ENCODE data around the gene PLEKHM1. TPM values are rescaled to one million over a fixed set of nuclear protein-coding genes. Genes with fewer than 3 reads are reported as not detected.

Gene PLEKHM1
- total RNA-seq, 4 donors from 2014 or later: 44.0 to 68.9 (median 53.2) TPM

DNA sequence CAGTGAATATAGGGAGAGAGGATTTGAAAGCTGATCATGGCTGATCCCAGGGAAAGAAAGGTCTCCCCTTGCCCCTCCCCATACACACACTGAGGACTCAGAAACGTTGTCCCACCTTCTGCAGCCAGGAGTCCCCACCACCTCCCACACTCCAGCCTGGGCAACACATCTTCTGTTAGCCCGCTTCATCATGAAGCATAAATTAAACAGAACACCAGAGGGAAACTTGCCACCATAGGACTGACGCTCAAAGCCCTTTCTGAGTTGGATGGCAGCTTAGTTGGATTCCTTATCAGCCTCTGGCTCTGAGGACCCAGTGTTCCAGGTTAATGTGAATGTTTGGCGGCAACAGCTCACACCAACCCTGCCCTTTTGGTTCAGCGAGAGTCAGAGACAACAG is 91.7 kb downstream of the PLEKHM1 start:
- no peak for TF ChIP-seq CTCF (IDR thresholded peaks at IDR 0.05)
- no peak for ATAC-seq (ENCODE audit: low FRiP score)

GRCh38 chr17:45397796-45398195 is 92.7 kb downstream of the PLEKHM1 start:
- ATAC-seq (ENCODE audit: low FRiP score) (no peak), DNase-seq (ENCODE audit: low spot score) (no peak)
- TF ChIP-seq CTCF (IDR thresholded peaks at IDR 0.05): no peak

More for the DNA sequence above, 91.7 kb downstream of the PLEKHM1 start:
- no peak for DNase-seq (ENCODE audit: low spot score)

- no peak for DNase-seq (ENCODE audit: low spot score)
- ATAC-seq (ENCODE audit: low FRiP score): no peak
- TF ChIP-seq CTCF (IDR thresholded peaks at IDR 0.05): no peak
Observed at GRCh38 chr17:45396496-45397205, 93.9 kb downstream of the PLEKHM1 start.

DNA sequence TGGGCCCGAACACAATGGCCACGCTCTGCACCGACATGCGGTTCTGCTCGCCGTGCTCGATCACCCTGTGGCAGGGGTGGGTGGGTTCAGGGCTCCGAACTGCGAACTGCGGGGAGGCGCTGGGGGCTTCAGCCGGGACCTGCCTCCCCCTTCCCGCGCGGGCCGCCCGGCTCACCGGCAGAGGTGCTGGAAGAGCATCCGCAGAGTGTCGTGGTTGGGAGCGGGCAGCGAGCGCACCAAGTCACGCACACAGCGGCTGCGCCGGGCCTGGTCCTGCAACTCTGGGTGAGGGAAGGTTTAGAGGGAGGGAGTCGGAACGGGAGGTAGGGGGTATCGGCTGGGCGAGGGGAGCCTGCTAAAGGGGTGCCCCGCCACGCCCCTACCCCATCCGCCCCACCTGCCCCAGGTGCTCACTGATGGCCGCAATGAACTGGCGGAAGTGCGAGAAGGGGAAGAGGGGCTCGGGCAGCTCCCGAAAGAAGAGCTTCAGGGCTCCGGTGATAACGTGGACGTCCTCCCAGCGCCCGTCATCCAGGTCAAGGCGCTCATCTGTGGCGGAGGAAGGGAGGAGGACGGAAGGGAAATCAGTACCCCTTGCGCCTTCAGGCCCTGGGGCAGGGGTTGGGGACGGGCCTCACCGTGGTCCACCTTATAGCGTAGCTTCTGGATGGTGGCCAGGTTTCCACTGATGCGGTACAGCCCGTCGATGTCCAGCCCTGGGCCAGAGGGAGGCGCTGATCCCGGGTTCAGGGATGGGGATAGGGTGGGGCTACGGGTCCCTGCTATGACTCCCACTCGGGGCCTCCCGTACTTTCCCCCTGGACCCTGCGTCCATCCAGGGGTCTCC is 94.7 kb downstream of the PLEKHM1 start:
- TF ChIP-seq CTCF (IDR thresholded peaks at IDR 0.05): no peak
- ATAC-seq (ENCODE audit: low FRiP score): peak; percentile 13
- no peak for DNase-seq (ENCODE audit: low spot score)

DNA sequence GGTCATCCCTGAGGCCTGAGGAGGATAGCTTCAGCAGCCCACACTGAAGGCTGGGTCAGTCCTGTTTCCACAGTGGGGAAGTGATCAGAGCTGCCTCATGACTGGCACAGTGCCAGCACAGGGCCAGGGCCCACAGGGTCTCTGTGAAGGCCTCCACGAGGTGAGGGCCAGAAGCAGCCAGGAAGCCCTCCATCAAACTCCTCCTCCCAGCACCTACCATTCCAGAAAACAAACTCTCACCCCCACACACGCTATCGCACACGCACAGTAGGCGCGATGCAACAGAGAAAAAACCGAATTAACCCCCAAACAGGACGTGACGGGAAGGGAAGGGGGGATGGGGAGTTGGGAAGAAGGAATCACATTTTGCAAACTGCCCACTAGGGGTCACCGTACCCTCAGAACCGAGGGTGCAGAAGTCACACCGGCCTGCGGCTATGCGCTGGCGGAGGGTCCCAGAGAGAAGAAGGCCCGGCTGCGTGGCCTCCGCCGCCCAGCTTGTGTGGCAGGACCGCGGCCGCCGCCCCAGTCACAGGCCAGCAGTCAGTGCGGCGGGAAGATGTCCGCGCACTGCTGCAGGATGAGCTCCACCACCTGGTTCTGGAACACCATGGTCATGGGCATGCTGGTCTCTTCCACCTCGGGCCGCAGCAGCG is 95.5 kb downstream of the PLEKHM1 start:
- DNase-seq (ENCODE audit: low spot score): no peak
- TF ChIP-seq CTCF (IDR thresholded peaks at IDR 0.05): peak in 1 of 3 donors; percentile 65
- peak; percentile 71 for ATAC-seq (ENCODE audit: low FRiP score)

DNA sequence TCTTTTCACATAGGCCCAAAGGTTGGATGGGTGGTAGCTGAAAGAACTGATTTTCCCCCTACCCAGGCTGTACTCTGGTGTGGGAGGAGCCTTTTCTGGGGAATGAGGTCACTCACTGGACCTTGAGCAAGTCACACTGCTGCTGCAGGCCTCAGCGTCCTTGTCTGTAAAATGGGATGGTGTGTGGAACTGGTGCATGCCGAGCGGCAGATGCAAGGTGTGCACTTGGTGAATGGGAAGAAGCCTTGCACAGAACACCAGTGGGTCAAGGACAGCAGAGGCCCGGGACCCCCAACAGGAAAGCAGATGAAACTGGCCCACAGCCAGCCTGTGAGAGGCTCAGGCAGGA is 96.0 kb downstream of the PLEKHM1 start:
- ATAC-seq (ENCODE audit: low FRiP score) (no peak), DNase-seq (ENCODE audit: low spot score) (no peak)
- no peak for TF ChIP-seq CTCF (IDR thresholded peaks at IDR 0.05)

Measured in omental fat pad (tissue), 4 donors.